BJ (cell line): Measurements from ENCODE around the gene MB21D2. TPM values are rescaled to one million over a fixed set of nuclear protein-coding genes. Genes with fewer than 3 reads are reported as not detected.

Source experiments
- CTCF ChIA-PET: fragments of 350-600 bp; formaldehyde crosslinking; extraction: SDS; loops from one replicate; lab custom pipeline; 2021; ENCODE audit warnings: antibody characterized with exemption, inconsistent platforms; lab: Yijun Ruan, JAX
- POLR2A ChIA-PET: fragments of 300-600 bp; sonication (Branson Sonifier 250); formaldehyde crosslinking; extraction: SDS; loops from one replicate; lab custom pipeline; 2021; ENCODE audit warnings: antibody characterized with exemption; lab: Charles Lee
- DNase-seq: peaks from one replicate; pipeline ENCODE4 v3.0.0-alpha.2; 2011; ENCODE audit warnings: low read depth
- H3K27me3 ChIP-seq: 2 replicates; pipeline ENCODE4 v1.6.0; 2011; ENCODE audit warnings: low read length; ENCODE audit not compliant: control insufficient read depth, insufficient read depth
- H3K36me3 ChIP-seq: 2 replicates; pipeline ENCODE4 v1.5.1; 2011; ENCODE audit warnings: low read length; ENCODE audit not compliant: control insufficient read depth, insufficient read depth
- H3K4me3 ChIP-seq: 2 replicates; pipeline ENCODE4 v1.5.1; 2011; ENCODE audit warnings: low read depth, mild to moderate bottlenecking, control low read depth, low read length
- CTCF ChIP-seq: IDR thresholded peaks from 2 replicates; pipeline ENCODE4 v1.5.1; 2011; ENCODE audit warnings: low read depth, mild to moderate bottlenecking, control low read depth, inconsistent platforms, low read length, moderate library complexity; ENCODE audit not compliant: insufficient read depth
- polyA plus RNA-seq: library from polyadenylated mRNA; depleted of rRNA; stranded (reverse); fragments of >200 nt; gene quantifications from 2 replicates; pipeline ENCODE4 v1.2.3, GENCODE V29; 2011

Gene MB21D2
- polyA plus RNA-seq, 1 experiment, result 12.3 TPM

GRCh38 chr3:192879346-192880031, 38.2 kb downstream of the MB21D2 start:
- no peaks in the 10 kb centered on the region for H3K27me3 ChIP-seq
- H3K36me3 ChIP-seq, result no peaks in the 10 kb centered on the region
- TF ChIP-seq CTCF, result no peak
- CTCF ChIA-PET, result interaction anchor here (0.7 to 1.2 kb wide), 3 partner anchors 9 to 162 kb away, joined by 3 to 6 read pairs (median 3); no protein-coding TSS in a partner anchor
- peak; percentile 97 for DNase-seq
- no peak overlapping the region for H3K4me3 ChIP-seq
- POLR2A ChIA-PET, result interaction anchor here (0.8 to 1.0 kb wide), 2 partner anchors 10 to 19 kb away, joined by 4 read pairs; no protein-coding TSS in a partner anchor

GRCh38 chr3:192875971-192876565, 41.6 kb downstream of the MB21D2 start:
- ChIA-PET CTCF (no interaction called here), POLR2A (no interaction called here)

GRCh38 chr3:192870822-192871221, 46.8 kb downstream of the MB21D2 start:
- TF ChIP-seq CTCF, result no peak
- DNase-seq, result no peak
- ChIA-PET CTCF (no interaction called here), POLR2A (no interaction called here)
- no peaks in the 10 kb centered on the region for H3K36me3 ChIP-seq
- no peaks in the 10 kb centered on the region for H3K27me3 ChIP-seq
- H3K4me3 ChIP-seq, result no peak overlapping the region

More at GRCh38 chr3:192875971-192876565, 41.6 kb downstream of the MB21D2 start:
- Histone ChIP-seq H3K27me3 (no peaks in the 10 kb centered on the region), H3K36me3 (no peaks in the 10 kb centered on the region), H3K4me3 (no peak overlapping the region)
- no peak for TF ChIP-seq CTCF
- DNase-seq, result no peak

GRCh38 chr3:192869131-192870031, 48.3 kb downstream of the MB21D2 start:
- H3K27me3 ChIP-seq, result no peaks in the 10 kb centered on the region
- no peak for TF ChIP-seq CTCF
- DNase-seq, result no peak
- ChIA-PET CTCF (no interaction called here), POLR2A (no interaction called here)
- H3K36me3 ChIP-seq, result no peaks in the 10 kb centered on the region
- H3K4me3 ChIP-seq, result no peak overlapping the region

- no peaks in the 10 kb centered on the region for H3K36me3 ChIP-seq
- DNase-seq, result no peak
- ChIA-PET POLR2A (no interaction called here), CTCF (no interaction called here)
- no peak overlapping the region for H3K4me3 ChIP-seq
- no peak for TF ChIP-seq CTCF
- H3K27me3 ChIP-seq, result no peaks in the 10 kb centered on the region
Observed at GRCh38 chr3:192867645-192868044, 50.0 kb downstream of the MB21D2 start.
